Cardiac septum (tissue), 1 donor: Measurements from ENCODE around the gene NHLRC3. TPM values are rescaled to one million over a fixed set of nuclear protein-coding genes. Genes with fewer than 3 reads are reported as not detected.
A peak's percentile ranks its signal among the peaks of the same experiment; 100 is the strongest.
"Not testable (repeated sequence)": the region's sequence is repeated elsewhere in the genome, so short reads cannot be mapped to it uniquely, and the experiment has no call there.

Source experiments
- DNase-seq: peaks from one replicate; pipeline ENCODE4 v3.0.0-alpha.2; 2020; ENCODE audit warnings: low spot score
- intact Hi-C: fragments of 100-400 bp; cut with DNase I; formaldehyde crosslinking; loops from one replicate; pipeline ENCODE4 v1.14.0; 2022
- long read RNA-seq: library from polyadenylated mRNA; unstranded; transcript quantifications from one replicate; pipeline ENCODE4 v2.0.0, GENCODE V29; 2021
- total RNA-seq: library from RNA; stranded (reverse); fragmentation: NEBNext Ultra II Directional; extraction: Animal tissue kit (Norgen Biotek cat#: 25700); gene quantifications from one replicate; pipeline ENCODE4 v1.2.1, GENCODE V29; 2021
- donor health status: DM: no; HTN: no; CAD: no.

Gene NHLRC3, protein sequence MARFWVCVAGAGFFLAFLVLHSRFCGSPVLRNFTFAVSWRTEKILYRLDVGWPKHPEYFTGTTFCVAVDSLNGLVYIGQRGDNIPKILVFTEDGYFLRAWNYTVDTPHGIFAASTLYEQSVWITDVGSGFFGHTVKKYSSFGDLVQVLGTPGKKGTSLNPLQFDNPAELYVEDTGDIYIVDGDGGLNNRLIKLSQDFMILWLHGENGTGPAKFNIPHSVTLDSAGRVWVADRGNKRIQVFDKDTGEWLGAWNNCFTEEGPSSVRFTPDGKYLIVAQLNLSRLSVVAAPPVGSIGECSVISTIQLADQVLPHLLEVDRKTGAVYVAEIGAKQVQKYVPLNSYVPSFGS
- total RNA-seq: 13.2 TPM
- long read RNA-seq, transcript NHLRC3-202 (7 exons, 3,549 nt): major isoform, 5 of 13 reads
- long read RNA-seq, partial matches to known transcripts: 0 of 13 reads
- long read RNA-seq, other reads (novel, unspliced or antisense): 2 of 13 reads

DNA sequence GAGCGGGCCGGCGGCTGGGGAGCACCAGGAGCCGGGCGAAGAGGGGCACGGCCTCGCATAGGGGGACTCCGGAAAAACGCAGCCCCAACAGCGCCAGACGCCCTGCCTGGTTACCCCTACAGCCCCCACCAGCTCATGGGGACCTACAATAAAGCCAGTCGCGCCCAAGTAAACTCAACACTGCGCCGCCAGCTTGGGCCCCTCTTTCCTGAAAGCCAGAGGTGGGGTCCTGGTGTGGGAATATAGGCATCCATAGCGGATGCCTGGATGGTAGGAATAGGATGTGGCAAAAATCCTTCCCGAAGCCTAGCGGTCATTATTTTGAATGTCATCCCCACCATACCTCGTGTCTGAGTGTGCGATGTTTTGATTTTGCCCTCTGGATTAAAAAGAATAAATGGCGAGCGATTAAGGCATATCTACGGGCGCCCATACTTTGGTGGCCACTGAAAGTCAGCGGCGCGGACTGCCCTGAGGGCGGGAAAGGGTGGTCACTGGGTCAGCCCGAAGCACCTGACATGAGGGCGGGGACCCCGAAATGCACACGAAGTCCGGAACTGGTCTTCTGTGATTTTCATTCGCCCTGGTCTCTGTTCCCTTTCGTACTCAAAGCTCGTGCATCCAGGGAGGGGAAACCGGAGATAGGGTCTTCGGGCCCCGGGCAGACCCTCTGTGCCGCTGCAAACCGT is at the start of gene NHLRC3, which contains the start of gene PROSER1:
TSS of gene NHLRC3 (plus strand) at position 577 of the 689 bp plus-strand sequence. CDS start 184 bp downstream, outside the sequence.
TSS of gene PROSER1 (minus strand) at position 210 of the 689 bp plus-strand sequence. CDS start 847 bp downstream, outside the sequence.
- intact Hi-C loops: loop anchor here (5.0 kb wide), 1 partner anchor 474 kb away; no protein-coding TSS in a partner anchor
- peak; percentile 89 for DNase-seq

DNA sequence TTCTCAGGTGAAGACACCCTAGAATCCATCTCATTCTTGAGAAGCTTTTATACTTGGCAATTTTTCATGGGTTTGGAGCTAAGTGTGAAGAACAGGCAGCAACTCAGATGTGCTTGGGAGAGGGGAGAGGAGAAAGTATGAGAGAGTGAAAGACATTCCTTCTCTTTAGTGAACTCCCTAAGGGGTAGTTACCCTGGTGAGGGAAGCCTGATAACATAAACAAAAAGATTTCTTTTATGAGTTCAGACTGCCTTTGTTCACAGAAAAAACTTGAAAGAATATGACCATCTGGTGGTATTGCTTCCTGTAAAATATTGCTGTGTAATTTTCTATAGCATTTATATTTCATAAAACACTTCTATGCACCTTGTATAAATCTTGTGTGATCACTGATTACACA is 47.6 kb upstream of the NHLRC3 start, which contains the start of gene STOML3:
TSS of gene STOML3 (minus strand) at position 139 of the 400 bp plus-strand sequence. CDS start at position 29, 110 bp downstream.
- DNase-seq: no peak
- intact Hi-C loops: no loop called here

DNA sequence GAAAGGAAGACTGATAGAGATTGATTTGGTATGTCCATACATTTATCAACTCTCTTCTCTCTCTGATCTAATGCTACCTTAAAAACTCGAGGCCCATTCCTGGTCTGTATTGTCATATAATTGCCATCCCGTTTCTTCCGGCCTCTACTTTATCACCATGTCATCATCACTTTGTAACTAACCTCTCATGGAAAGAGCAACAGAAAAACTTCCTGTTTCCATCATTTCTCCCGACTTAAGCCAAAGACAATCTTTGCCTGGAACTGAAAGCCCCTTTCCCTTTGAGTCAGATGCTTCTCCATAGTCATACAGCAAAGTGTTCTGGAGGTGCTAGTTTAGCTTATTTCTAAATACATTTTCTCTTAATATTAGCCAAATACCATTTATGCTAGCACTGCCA is 44.9 kb upstream of the NHLRC3 start:
- DNase-seq: no peak
- intact Hi-C loops: no loop called here

DNA sequence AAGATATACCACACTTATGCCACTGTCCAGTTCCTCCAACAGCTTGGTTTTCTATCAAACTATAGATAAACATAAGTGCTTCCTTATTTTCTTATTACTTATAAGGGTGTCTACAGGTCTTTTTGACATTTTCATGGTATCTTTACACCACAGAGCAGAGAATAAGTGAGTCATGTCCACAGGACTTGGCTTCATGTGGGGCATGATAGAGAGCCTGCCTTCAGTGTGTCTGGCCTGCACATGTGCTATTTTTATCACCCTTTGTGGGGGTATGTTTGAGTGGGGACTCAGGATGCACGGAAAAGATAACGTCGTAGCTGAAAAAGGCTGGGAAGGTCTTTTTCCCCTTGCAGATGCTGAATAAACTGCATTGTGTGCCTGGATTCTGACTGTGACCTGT is 39.5 kb upstream of the NHLRC3 start:
- intact Hi-C loops: no loop called here
- no peak for DNase-seq

DNA sequence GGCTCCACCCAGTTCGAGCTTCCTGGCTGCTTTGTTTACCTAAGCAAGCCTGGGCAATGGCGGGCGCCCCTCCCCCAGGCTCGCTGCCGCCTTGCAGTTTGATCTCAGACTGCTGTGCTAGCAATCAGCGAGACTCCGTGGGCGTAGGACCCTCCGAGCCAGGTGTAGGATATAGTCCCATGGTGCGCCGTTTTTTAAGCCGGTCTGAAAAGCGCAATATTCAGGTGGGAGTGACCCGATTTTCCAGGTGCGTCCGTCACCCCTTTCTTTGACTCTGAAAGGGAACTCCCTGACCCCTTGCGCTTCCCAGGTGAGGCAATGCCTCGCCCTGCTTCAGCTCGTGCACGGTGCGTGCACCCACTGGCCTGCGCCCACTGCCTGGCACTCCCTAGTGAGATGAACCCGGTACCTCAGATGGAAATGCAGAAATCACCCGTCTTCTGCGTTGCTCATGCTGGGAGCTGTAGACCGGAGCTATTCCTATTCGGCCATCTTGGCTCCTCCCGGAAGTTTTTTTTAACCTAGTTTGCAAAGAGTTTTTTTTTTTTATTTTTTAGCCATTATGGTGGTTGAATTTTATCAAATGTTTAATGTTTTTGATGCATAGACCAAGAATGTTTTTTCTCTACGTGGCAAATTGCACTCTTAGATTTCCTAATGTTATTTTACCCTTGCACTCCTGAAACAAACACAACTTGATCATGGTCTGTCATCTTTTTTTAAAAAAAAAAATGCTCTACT is 31.7 kb upstream of the NHLRC3 start:
- intact Hi-C loops: not testable (repeated sequence)

DNA sequence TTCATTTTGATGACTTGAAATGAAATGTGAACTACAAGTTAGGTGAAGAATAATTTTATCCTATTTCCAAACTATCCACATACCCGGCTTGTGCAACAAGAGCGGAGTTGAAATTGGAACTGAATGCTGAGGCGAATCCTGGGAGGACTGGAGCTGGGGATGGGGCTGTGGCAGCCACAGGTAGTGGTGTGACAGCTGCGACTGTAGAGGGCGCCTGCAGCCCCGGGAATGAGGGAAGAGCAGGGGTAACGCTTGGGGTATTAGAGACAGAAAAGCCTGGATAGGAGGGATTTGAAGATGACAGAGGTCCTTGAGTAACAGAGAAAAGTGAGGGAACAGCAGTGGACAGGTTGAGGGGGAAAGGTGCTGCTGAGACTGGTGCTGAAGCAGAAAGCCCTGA is 25.6 kb upstream of the NHLRC3 start:
- intact Hi-C loops: no loop called here
- DNase-seq: no peak

More for the DNA sequence above, 31.7 kb upstream of the NHLRC3 start:
- DNase-seq: not testable (repeated sequence)

DNA sequence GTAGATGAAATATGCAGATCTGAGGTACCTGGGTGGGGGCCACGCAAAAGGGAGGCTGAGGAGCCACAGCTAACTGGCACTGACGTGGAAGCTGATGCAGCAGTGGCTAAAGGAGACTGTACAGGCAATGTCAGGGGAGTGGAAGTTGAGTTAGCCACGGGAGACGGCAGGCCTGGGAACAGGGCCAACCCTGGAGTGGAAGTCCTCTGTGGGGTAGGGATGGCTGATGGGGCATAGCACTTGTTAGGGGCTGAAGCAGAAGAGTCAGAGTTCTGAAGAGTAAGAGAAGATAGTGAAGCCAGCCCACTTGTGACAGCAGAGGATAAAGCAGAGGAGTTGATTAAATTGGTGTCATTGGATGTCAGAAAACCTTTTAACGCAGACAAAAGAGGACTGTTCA is 24.8 kb upstream of the NHLRC3 start:
- intact Hi-C loops: no loop called here
- no peak for DNase-seq

DNA sequence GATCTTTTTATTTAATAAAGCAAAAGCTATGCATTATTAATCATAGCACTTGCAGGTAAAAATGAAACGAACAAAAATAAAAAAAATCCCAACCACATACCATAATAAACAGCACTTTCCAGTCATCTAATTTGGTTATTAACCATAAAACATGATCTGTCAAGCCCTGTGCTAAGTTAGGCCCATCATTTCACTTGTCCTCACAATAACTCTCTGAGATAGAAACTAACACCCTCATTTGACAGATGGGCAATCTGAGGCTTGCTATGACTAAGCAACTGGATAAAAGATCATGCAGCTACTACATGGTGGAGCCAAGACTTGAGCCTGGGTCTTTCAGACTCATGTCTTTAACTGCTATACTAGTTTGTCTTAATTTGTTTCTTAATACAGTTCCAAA is 22.2 kb upstream of the NHLRC3 start:
- no peak for DNase-seq
- intact Hi-C loops: no loop called here

DNA sequence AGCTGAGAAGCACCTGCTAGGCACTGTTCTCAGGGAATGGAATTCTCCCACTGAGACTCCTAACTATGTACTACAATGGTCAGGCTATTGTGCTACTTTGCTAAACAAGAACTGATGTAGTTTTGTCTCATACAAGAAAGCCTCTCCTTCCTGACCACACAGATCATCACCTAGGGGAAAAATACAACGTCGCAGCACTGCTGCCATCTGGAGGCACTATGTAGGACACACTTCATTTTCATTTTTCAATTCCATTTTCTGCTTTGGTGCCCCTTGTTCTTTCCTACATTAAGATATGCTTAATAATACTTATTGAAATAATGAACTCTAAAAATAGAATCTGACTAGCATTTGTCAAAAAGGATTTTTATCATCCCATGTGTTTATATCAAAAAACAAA is 21.5 kb upstream of the NHLRC3 start:
- DNase-seq: no peak
- intact Hi-C loops: no loop called here

DNA sequence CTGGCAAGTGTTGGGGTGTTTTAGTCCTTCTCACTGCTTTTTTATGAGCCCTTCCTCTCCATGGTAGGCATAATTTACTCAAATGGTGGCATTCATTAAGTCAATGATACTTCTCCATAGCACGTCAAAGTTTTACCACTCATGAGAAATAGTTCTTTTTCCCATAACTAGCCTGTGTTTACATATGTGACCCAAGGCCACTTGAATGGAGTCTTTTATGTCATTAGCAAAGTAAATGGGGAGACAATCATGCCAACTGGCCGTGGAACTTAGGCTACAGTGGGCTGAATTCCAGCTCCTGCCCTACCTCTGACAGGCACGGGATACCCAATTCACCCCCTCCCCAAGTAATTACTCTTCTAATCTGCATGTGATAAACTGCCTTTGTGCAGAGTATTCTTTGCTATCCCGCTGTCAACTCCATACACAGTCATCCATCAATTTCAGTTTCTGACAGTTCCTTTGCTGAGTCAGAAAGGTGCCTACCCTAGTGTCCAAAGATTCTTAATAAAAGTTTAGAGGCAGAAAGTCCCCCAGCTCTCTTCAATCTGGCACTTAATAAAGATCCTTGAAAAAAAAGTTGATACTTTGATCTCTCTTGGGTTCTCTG is 17.3 kb upstream of the NHLRC3 start:
- intact Hi-C loops: no loop called here

DNA sequence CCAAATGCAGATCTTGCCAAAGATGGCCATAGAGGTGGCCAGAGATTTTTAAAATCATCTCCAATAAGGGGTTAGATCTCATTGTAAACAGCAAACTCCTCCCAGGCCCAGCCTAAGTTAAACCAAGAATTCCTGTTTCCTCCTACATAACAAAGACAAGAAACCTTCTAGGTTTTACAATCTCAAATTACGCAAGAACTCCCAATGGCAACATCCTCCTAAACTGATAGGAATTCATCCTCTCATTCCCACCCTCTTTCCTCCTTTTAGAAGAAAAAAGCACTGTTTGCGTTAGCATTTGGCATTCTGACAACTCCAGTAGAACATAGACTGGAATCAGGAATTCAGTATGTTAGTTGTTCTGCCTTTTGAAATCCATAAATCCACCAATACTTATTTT is 14.9 kb upstream of the NHLRC3 start:
- intact Hi-C loops: no loop called here
- no peak for DNase-seq

More for the DNA sequence above, 17.3 kb upstream of the NHLRC3 start:
- no peak for DNase-seq

DNA sequence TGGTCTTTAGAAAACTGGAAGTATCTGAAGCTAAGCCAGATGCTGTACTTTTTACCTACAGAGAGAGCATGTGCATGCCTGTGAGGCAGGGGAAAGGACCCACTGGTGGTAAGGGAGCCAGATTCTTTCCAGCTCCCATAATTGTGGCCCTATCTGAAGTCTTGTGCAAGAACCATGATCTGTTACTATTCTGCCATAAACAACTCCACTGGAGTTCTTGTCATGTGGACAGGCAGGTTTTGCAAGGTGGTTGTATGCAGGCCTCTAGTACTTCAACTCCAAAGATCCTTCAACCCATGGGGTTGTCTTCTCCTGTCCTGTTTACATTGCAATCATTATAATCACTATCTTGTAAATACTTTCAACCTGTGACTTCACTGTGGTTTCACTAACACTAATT is 14.5 kb upstream of the NHLRC3 start:
- intact Hi-C loops: no loop called here
- no peak for DNase-seq

DNA sequence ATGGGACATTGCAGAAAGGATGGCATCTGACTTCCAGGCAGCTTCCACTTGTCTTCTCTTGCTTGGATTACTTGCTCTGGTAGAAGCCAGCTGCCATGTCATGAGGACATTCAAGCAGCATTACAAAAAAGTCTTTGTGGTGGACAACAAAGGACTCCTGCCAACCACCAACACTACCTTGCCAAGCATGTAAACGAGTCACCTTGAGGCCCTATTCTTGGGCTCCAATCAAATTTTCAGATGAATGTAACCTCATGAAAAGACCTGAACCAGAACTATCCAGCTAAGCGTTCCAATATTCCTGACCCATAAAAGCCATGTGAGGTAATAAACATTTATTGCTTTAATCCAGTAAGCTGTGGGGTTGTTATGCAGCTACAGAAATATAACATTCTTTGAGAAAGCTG is 12.8 kb upstream of the NHLRC3 start:
- DNase-seq: no peak
- intact Hi-C loops: no loop called here

DNA sequence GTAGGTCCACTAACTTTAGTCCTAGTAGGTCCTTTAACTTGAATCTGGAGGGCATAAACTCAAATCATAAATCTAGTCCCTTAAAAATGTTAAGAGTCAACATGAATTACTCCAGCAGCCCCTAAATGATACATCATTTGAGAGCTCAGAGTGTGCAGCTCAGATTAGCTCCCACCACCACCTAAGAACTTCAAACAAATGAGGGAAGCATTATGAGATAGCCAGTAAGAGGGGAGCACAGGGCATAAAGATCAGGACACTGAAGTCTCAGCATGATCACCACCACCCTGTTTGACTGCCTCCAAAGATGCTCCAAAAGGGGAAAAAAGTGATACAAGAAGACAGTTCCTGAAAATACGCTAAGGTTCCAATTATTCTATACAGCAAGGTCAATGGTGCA is 6.1 kb upstream of the NHLRC3 start:
- intact Hi-C loops: no loop called here

DNA sequence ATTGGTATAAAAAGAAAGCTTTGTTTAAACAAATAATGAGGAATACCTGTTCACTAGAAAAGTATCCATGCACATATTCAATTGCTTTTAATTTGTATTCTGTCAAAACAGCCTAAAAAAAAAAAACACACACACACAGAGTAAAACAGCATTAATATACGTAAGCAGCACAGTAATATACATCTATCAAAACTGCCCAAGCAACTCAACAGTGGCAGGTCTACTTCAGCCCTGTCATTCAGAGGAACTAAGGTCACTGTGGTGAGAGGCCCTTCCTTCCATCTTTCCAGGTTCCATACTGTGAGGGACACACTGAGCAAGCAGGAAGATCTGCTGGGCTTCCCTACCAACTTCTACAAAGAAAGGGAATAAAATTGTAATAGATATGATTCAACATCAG is 4.2 kb upstream of the NHLRC3 start:
- DNase-seq: no peak
- intact Hi-C loops: no loop called here

More for the DNA sequence above, 6.1 kb upstream of the NHLRC3 start:
- DNase-seq: no peak

DNA sequence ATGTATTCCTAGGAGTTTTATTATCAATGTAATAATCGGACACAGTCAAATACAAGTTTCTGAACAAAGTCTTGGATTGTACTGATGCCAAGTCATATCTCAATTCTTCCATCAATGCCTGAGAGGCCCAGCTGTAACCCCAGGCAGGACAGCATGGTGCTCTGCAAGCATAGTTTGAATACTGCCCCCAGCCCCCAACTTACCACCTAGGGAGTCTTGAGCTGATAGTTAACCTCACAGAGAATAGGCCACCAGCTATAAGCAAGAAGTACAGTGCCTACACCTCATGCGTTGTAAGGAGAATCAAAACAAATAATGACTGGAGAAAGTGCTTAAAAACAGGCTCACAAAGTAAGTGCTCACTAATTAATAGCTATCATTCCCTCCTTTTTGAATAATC is 3.1 kb upstream of the NHLRC3 start:
- intact Hi-C loops: loop anchor here (5.0 kb wide), 1 partner anchor 477 kb away; no protein-coding TSS in a partner anchor
- no peak for DNase-seq

DNA sequence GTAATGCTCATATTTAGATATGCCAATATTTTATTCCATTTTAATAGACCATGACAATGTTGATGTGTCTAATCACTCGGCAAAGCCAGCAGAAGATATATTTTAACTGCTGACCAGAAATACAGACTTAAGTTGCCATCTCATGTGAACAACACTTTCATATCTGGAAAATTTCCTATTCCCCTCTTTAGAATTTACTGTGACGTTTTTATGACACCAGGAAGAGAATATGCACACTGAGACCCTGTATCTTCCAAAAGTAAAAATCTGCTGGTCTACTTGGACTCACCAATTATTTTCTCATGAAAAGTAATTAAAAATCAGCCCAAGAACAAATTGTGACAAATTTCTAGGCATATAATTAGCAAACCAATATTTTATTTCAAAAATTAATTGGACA is 2.5 kb upstream of the NHLRC3 start:
- intact Hi-C loops: loop anchor here (5.0 kb wide), 1 partner anchor 477 kb away; no protein-coding TSS in a partner anchor
- no peak for DNase-seq

DNA sequence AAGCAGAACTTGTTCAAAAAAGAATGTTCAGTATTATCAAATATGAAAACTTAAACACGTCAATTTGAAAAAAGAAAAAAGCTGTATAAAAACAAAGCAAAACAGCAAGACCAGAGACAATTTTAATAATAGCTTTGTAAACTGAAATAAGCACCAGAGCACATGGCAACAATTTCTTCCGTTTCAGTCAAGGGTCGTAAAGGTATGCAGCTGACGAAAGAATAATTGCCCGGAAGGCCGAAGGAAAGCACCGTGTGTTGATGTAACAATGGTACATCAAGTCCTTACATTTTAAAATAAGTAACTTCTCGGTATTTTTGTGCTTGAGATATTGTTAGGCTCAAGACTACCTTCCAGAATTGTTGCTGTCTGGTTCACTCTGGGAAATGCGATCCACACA is 2.0 kb upstream of the NHLRC3 start:
- DNase-seq: no peak
- intact Hi-C loops: loop anchor here (5.0 kb wide), 1 partner anchor 476 kb away; no protein-coding TSS in a partner anchor

DNA sequence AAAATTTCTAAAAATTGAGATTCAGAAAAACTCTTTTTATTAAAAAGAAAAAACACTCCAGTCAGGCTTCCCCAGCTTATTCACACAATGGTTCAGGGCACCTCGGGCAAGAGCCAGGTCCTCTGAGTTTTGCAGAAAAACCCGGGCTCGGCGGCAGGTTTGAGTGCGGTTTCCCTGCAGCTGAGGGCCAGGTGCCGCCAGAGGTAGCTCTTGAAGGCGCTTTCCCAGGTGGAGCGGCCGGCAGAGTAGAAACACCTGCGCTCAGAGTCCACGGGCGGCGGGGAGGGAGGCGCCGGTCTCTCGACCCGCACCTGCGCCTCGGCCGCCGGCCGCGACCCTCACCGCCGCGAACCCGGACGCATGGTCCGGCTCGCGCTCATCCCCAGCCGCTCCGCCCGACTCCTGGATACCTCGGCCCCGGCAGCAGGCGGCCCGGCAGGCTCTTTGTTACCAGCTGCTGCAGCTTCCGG is 811 bp upstream of the NHLRC3 start:
- DNase-seq: no peak
- intact Hi-C loops: loop anchor here (5.0 kb wide), 1 partner anchor 475 kb away; no protein-coding TSS in a partner anchor
